ENCODE data around the gene ZNF600.
"Not testable (repeated sequence)": the region's sequence is repeated elsewhere in the genome, so short reads cannot be mapped to it uniquely, and the experiment has no call there.

The ZNF600 gene

GRCh38 chr19:52741371-52741770 lies 45.2 kb downstream of the ZNF600 start:
- DNase-seq = not testable (repeated sequence)

GRCh38 chr19:52739576-52739975 lies 47.0 kb downstream of the ZNF600 start:
- no peak for DNase-seq

GRCh38 chr19:52735734-52736133 lies 50.9 kb downstream of the ZNF600 start:
- peak; percentile 11 for DNase-seq

- peak; percentile 100 for DNase-seq
Observed at GRCh38 chr19:52734893-52735661, 51.5 kb downstream of the ZNF600 start, which contains the start of gene ZNF611. TSS of gene ZNF611 (minus strand) at chr19:52735044. CDS start at chr19:52715894, 19,150 bp downstream.

GRCh38 chr19:52734331-52734892 lies 52.2 kb downstream of the ZNF600 start:
- no peak for DNase-seq

GRCh38 chr19:52726051-52726450 lies 60.5 kb downstream of the ZNF600 start:
- DNase-seq = not testable (repeated sequence)

GRCh38 chr19:52725528-52725961 lies 61.0 kb downstream of the ZNF600 start:
- no peak for DNase-seq

- DNase-seq = no peak
Observed at GRCh38 chr19:52724701-52725514, 61.7 kb downstream of the ZNF600 start.

- not testable (repeated sequence) for DNase-seq
Observed at GRCh38 chr19:52723907-52724598, 62.5 kb downstream of the ZNF600 start.

- no peak for DNase-seq
Observed at GRCh38 chr19:52722062-52723003, 64.3 kb downstream of the ZNF600 start.

- not testable (repeated sequence) for DNase-seq
Observed at GRCh38 chr19:52720541-52720940, 66.0 kb downstream of the ZNF600 start.

GRCh38 chr19:52716522-52716921 lies 70.1 kb downstream of the ZNF600 start:
- DNase-seq = no peak

GRCh38 chr19:52715902-52716301 lies 70.7 kb downstream of the ZNF600 start:
- DNase-seq = peak; percentile 38

GRCh38 chr19:52715330-52715729 lies 71.3 kb downstream of the ZNF600 start:
- not testable (repeated sequence) for DNase-seq

All from CD4-positive, alpha-beta T cell treated with Interleukin-17A for 4 hours (primary cell).